Measurements from ENCODE around the gene IL25.

- TF ChIP-seq GATAD2B (conservative IDR thresholded peaks at IDR 0.05; ENCODE audit: low read depth), result no peak
- TF ChIP-seq SUPT20H (IDR thresholded peaks at IDR 0.05; ENCODE audit: borderline replicate concordance, control insufficient read depth, low read depth, low read length), result no peak
- TF ChIP-seq CTCF (IDR thresholded peaks at IDR 0.05 in 2 of 3, conservative IDR thresholded peaks at IDR 0.05 in 1 of 3; ENCODE audit: control insufficient read depth in 2 of 3, extremely low read depth in 1 of 3, insufficient read depth in 1 of 3, low read depth in 3 of 3, low read length in 3 of 3), result no peak
- no peak for TF ChIP-seq BACH1 (IDR thresholded peaks at IDR 0.05; ENCODE audit: borderline replicate concordance)
- TF ChIP-seq POLR2A (IDR thresholded peaks at IDR 0.05; ENCODE audit: low read depth, low read length), result no peak
- no peak for TF ChIP-seq FOXK2 (IDR thresholded peaks at IDR 0.05)
These were observed 15.3 kb upstream of the IL25 start for GRCh38 chr14:23357261-23357660.

Data from GM12878 (cell line).